ENCODE measurements around the gene JPT1.

DNA sequence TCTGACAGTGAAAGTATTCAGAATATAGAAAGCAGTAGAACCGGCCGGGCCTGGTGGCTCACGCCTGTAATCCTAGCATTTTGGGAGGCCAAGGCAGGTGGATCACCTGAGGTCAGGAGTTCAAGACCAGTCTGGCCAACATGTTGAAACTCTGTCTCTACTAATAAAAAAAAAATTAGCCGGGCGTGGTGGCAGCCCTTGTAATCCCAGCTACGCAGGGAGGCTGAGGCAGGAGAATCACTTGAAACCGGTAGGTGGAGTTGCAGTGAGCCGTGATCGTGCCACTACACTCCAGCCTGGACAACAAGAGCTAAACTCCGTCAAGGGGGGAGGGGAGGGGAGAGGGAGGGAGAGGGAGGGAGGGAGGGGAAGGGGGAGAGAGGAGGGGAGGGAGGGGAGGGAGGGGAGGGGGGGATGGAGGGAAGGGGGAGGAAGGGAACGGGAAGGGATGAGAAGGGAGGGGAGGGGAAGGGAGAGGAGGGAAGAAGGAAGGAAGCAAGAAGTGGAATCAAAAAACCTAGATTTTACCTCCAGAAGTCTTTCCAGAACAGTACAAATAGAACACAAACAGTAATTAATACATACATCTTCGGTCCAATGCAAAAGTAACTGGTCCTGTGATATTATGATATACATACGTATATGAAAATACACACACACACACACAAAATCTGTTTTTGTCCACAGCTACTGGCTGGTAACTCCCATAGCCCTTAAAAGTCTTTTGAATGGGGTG is 11.9 kb downstream of the JPT1 start:
- TF ChIP-seq, protein P1, sequence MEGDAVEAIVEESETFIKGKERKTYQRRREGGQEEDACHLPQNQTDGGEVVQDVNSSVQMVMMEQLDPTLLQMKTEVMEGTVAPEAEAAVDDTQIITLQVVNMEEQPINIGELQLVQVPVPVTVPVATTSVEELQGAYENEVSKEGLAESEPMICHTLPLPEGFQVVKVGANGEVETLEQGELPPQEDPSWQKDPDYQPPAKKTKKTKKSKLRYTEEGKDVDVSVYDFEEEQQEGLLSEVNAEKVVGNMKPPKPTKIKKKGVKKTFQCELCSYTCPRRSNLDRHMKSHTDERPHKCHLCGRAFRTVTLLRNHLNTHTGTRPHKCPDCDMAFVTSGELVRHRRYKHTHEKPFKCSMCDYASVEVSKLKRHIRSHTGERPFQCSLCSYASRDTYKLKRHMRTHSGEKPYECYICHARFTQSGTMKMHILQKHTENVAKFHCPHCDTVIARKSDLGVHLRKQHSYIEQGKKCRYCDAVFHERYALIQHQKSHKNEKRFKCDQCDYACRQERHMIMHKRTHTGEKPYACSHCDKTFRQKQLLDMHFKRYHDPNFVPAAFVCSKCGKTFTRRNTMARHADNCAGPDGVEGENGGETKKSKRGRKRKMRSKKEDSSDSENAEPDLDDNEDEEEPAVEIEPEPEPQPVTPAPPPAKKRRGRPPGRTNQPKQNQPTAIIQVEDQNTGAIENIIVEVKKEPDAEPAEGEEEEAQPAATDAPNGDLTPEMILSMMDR (IDR thresholded peaks at IDR 0.05; ENCODE audit: extremely low read depth in 1 of 2, insufficient read depth in 1 of 2, low read depth in 1 of 2, low read length in 2 of 2): no peak
- no peak for TF ChIP-seq POLR2A (IDR thresholded peaks at IDR 0.05; ENCODE audit: low read depth, low read length)
- no peak for TF ChIP-seq JUN (IDR thresholded peaks at IDR 0.05; ENCODE audit: borderline replicate concordance, insufficient read depth, insufficient read length, low read depth)
- TF ChIP-seq POLR2AphosphoS5 (IDR thresholded peaks at IDR 0.05; ENCODE audit: insufficient read depth, low read depth, low read length): no peak
- TF ChIP-seq FOS (IDR thresholded peaks at IDR 0.05; ENCODE audit: borderline replicate concordance, insufficient read depth, low read length): no peak
- TF ChIP-seq MYC (IDR thresholded peaks at IDR 0.05; ENCODE audit: low read depth, low read length): no peak
- TF ChIP-seq, protein P2, sequence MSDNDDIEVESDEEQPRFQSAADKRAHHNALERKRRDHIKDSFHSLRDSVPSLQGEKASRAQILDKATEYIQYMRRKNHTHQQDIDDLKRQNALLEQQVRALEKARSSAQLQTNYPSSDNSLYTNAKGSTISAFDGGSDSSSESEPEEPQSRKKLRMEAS (IDR thresholded peaks at IDR 0.05; ENCODE audit: insufficient read depth, insufficient read length): no peak
- no peak for TF ChIP-seq EZH2 (IDR thresholded peaks at IDR 0.05; ENCODE audit: borderline replicate concordance, low read depth, low read length, severe bottlenecking)
- no peak for TF ChIP-seq GATA2 (IDR thresholded peaks at IDR 0.05; ENCODE audit: insufficient read depth, insufficient read length, low read depth, low read length)
